Keratinocyte (primary cell): ENCODE measurements around the gene PIEZO1.

Source experiments
- CTCF ChIP-seq, 3 experiments: IDR thresholded peaks in 1 of 3; conservative IDR thresholded peaks in 1 of 3; optimal IDR thresholded peaks in 1 of 3; 2 replicates in 2 of 3; 3 replicates in 1 of 3; pipeline versions ENCODE3 to v1.5.1; 2011; ENCODE audit warnings: low read length in 3 of 3, mild to moderate bottlenecking in 3 of 3, moderate library complexity in 2 of 3, control low read depth in 1 of 3, inconsistent platforms in 1 of 3; ENCODE audit not compliant: insufficient read depth in 2 of 3; ENCODE audit errors: extremely low read depth in 1 of 3
- EZH2 ChIP-seq: IDR thresholded peaks from one replicate; pipeline ENCODE4 v1.6.1; 2012; ENCODE audit warnings: inconsistent platforms, mild to moderate bottlenecking, low read length, moderate library complexity

- TF ChIP-seq CTCF (optimal IDR thresholded peaks at IDR 0.05 in 1 of 3, IDR thresholded peaks at IDR 0.05 in 1 of 3, conservative IDR thresholded peaks at IDR 0.05 in 1 of 3; ENCODE audit: extremely low read depth in 1 of 3, insufficient read depth in 2 of 3, low read length in 3 of 3) (no peak), EZH2 (no peak)
Measured at GRCh38 chr16:88695753-88696152, 89.3 kb downstream of the PIEZO1 start.
